ENCODE data around the gene BLACAT1. TPM values are rescaled to one million over a fixed set of nuclear protein-coding genes. Genes with fewer than 3 reads are reported as not detected.

BLACAT1 gene
- total RNA-seq, 1 donor from 2014 or later = 3.9 TPM

- DNase-seq (ENCODE audit: low read depth, low spot score) = no peak
- Mint-ChIP-seq H3K4me1 (peaks cover 97% of the 10 kb centered on the region), H3K27me3 (ENCODE audit: low read depth) (no peaks in the 10 kb centered on the region), H3K4me3 (peak overlapping the region; percentile 28), H3K36me3 (ENCODE audit: low read depth) (no peaks in the 10 kb centered on the region), H3K9me3 (no peaks in the 10 kb centered on the region), H3K27ac (ENCODE audit: unreplicated experiment) (peak overlapping the region; percentile 62)
- TF ChIP-seq CTCF (conservative IDR thresholded peaks at IDR 0.05) = no peak
Observed at GRCh38 chr1:205444931-205445645, 10.8 kb downstream of the BLACAT1 start.

GRCh38 chr1:205444300-205444930, 11.4 kb downstream of the BLACAT1 start:
- H3K4me3 Mint-ChIP-seq = peak overlapping the region; percentile 28
- no peak for TF ChIP-seq CTCF (conservative IDR thresholded peaks at IDR 0.05)
- DNase-seq (ENCODE audit: low read depth, low spot score) = no peak
- H3K36me3 Mint-ChIP-seq (ENCODE audit: low read depth) = no peaks in the 10 kb centered on the region
- H3K27ac Mint-ChIP-seq (ENCODE audit: unreplicated experiment) = no peak overlapping the region
- H3K9me3 Mint-ChIP-seq = no peaks in the 10 kb centered on the region
- peaks cover 96% of the 10 kb centered on the region for H3K4me1 Mint-ChIP-seq
- H3K27me3 Mint-ChIP-seq (ENCODE audit: low read depth) = no peaks in the 10 kb centered on the region

GRCh38 chr1:205443585-205444299, 12.1 kb downstream of the BLACAT1 start:
- no peaks in the 10 kb centered on the region for H3K9me3 Mint-ChIP-seq
- H3K27ac Mint-ChIP-seq (ENCODE audit: unreplicated experiment) = no peak overlapping the region
- no peaks in the 10 kb centered on the region for H3K36me3 Mint-ChIP-seq (ENCODE audit: low read depth)
- TF ChIP-seq CTCF (conservative IDR thresholded peaks at IDR 0.05) = no peak
- no peak overlapping the region for H3K4me3 Mint-ChIP-seq
- peaks cover 94% of the 10 kb centered on the region for H3K4me1 Mint-ChIP-seq
- no peaks in the 10 kb centered on the region for H3K27me3 Mint-ChIP-seq (ENCODE audit: low read depth)
- DNase-seq (ENCODE audit: low read depth, low spot score) = no peak

GRCh38 chr1:205442051-205442725, 13.7 kb downstream of the BLACAT1 start:
- Mint-ChIP-seq H3K36me3 (ENCODE audit: low read depth) (no peaks in the 10 kb centered on the region), H3K27me3 (ENCODE audit: low read depth) (no peaks in the 10 kb centered on the region), H3K27ac (ENCODE audit: unreplicated experiment) (peak overlapping the region; percentile 96), H3K4me1 (peaks cover 82% of the 10 kb centered on the region), H3K4me3 (peak overlapping the region; percentile 70), H3K9me3 (no peaks in the 10 kb centered on the region)
- no peak for DNase-seq (ENCODE audit: low read depth, low spot score)
- no peak for TF ChIP-seq CTCF (conservative IDR thresholded peaks at IDR 0.05)

- H3K27ac Mint-ChIP-seq (ENCODE audit: unreplicated experiment) = peak overlapping the region; percentile 96
- peak overlapping the region; percentile 70 for H3K4me3 Mint-ChIP-seq
- DNase-seq (ENCODE audit: low read depth, low spot score) = no peak
Observed at GRCh38 chr1:205441716-205442050, 14.2 kb downstream of the BLACAT1 start.

More at GRCh38 chr1:205441716-205442050, 14.2 kb downstream of the BLACAT1 start:
- peaks cover 81% of the 10 kb centered on the region for H3K4me1 Mint-ChIP-seq
- H3K36me3 Mint-ChIP-seq (ENCODE audit: low read depth) = no peaks in the 10 kb centered on the region
- TF ChIP-seq CTCF (conservative IDR thresholded peaks at IDR 0.05) = no peak
- no peaks in the 10 kb centered on the region for H3K9me3 Mint-ChIP-seq
- no peaks in the 10 kb centered on the region for H3K27me3 Mint-ChIP-seq (ENCODE audit: low read depth)

Data from neural crest cell (in vitro differentiated cells).